Fibroblast of peridontal ligament (primary cell): ENCODE measurements around the gene RNF152.
A peak's percentile ranks its signal among the peaks of the same experiment; 100 is the strongest.

Source experiments
- DNase-seq: peaks from one replicate; pipeline ENCODE4 v3.0.0-alpha.2; 2010; ENCODE audit errors: extremely low read depth

The RNF152 gene

DNA sequence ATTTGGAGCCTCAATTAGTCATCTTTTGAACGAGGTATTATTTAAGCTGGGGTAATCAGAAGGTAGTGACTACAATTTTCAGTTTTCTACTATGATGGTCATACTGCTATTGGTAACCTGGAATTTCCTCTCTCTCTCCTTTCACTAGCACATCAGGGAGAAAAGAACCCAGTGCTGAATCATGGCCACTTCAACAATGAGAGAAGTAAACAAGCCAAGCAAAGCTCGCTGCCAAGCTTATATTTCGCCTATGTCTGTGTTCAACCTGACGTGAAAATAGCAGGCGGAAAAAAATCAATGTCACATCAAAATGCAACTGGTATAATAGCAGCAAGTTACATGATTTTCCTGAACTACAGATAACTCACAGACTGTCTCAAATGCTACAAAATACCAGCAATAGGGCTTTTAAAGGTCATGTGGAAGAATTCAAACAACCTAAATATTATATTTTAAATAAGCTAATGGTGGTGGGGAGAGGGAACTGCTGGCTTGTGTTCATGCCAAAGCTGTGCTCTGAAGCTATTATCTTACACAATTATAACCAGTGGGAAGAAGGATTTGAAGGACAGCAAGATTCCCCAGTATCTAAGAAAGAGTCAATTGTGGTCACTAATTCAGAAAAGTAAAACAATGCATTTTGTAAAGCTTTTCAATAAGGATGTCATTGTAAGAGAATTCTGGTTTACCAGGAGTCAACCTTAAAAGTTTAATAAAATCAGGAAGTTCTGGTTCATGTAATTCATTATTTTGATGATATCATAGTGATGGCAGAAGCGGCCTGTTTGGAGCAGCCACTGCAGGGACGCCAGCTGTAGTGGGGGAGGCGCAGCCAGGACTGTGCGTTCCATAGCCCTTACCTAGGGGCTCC, 38.0 kb downstream of the RNF152 start:
- peak; percentile 65 for DNase-seq

DNA sequence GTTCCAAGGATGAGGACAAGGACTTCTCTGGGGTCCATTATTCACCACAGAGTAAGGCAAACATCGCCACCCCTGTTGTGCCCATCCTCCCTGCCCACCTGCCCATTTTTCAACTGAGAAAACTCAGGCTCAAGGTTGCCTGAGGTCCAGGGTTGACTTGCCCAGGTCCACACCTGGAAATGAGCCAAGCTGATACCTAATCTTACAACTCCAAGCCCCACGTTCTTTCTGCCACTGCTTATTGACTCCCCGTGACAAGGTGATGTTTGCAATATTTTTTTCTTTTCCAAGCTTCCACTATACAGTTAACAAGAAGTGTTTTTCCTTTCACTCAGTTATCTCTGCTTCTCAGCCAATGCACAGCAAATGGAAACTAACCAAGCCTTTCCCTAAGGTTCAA, 39.0 kb downstream of the RNF152 start:
- no peak for DNase-seq

DNA sequence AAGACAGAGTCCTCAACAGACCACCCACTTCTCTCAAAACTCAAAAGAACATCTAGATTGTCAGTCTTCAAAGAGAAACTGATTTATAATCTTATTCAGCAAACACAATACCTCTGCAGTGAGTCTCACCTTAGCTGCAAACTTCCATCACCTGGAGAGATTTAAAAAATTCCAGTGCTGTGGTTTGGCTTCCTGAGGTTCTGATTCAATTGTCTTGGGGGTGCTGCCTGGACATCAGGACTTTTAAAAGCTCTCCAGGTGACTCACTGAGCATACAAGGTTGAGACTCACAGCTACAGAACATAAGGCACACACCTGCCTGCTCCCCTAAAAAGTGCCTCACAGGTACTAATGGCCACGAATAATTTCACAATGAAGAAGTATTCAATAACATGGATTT, 40.3 kb downstream of the RNF152 start:
- DNase-seq, result no peak

DNA sequence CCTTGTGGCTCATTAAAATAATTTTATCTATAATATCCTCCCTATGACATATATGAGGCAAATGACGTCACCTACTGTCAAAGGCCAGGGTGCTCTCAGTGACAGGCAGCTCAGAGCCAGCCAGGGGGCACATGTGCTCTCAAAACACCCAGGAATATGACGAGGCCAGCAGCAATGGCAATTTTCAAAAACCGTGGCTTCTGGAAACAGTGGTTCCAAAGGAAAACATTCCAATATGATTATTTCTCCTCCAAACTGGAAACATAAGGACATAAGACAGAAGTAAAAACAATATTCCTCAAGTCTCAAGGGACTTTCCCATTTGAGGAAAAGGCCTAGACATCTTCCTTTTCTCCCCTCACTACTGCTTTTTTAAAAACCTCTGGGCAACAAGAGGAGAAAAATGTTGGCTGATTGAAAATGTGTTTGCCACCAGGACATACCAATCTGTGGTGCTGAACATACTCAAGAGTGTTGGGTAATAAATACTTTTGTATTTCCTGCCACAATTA, 40.8 kb downstream of the RNF152 start:
- peak; percentile 91 for DNase-seq

DNA sequence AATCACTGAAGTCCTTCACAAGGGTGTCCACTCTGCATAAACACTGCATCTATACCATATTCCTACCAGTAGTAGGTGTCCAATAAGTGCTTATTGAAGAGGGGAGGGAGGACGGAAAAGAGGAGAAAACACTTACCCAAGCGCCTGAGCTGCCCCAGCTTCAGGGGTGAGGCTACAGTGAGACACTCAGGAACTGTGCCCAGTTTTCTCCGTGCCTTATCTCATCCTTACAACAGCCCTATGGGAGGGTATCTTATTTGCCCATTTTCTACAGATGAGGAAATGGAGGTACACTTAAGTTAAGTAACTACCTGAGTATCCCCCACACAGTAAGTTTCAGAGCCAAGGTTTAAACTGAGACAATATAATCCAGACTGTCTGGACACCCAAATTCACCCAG, 41.5 kb downstream of the RNF152 start:
- DNase-seq, result no peak

DNA sequence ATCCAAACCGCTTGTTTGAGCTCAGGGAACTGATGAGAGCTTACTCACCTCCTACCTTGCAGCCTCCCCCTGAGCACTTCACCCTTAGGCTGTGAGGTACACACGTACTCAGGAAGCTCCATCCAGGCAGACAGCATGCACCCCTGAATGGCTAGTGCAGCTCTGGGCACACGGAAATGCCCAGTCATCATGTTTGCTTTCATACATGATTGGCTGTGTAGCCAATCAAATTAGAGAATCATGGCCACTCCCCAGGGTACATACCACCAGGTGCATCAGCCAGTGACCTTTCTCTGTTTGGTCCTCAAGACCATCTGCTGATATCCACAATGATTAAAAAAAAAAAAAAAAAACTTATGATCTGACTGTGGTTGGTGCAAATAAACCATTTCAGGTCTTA, 42.1 kb downstream of the RNF152 start:
- no peak for DNase-seq

DNA sequence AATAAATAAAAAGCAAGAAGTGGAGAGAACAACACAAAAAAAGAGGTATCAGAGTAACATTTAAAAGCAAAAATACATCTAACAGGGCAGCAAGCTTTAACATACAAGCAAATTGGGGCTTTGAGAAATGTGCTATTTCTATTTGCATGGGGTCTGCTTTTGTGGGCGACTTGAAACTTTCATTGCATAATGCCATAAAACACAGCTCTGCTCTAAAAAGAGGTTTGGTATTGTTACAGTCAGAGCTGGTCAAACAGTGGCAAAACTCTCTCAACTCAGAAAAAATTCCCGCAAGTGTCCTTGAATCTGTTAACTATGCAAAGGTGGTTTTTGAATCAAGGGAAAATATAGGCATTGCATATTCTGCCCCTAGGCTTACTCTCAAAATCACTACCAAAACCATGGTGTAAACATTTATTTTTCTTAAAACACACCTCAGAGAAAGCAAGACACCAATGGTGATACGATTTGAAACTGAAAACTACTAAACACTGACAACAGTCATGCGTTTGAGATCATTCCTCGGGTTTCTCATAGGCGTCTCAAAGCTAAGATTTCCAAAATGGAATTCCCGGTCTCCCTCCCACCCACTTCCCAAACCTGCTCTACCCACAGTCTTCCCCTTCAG, 45.5 kb downstream of the RNF152 start:
- DNase-seq, result no peak

DNA sequence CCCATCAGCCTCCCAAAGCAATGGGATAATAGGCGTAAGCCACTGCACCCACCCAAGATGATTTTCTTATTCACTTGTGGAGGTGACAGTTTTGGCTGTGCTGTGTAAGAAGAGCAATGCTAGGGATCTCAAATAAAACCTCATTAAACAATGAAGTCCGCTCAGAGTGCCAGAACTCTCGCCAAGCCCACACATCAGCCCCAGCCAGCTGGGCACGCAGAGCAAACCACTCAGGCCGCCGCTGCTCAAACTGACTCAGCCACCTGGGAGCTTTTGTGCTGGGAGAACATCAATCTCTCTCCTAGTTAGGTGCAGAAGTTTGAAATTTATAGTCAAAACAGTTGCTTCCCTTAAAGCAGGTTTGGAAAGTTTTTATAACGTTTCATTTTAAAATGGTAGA, 47.6 kb downstream of the RNF152 start:
- no peak for DNase-seq

DNA sequence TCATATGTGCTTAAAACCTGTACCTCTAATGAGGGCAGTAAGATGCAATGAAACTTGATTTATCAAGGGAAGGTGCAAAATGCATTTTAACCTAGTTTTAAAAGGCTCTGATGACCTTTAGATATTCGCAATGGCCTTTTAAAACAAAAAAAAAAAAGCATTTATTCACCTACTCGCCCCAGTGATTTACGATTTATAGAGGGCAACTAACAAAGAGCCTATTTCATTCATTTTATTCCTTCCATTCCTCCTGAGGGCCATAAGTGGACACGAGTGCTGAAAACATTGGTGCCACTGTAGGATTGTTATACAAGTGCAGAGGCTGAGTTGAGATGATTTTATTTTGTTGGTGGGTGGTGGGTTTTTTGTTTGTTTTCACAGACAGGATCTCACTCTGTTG, 48.1 kb downstream of the RNF152 start:
- no peak for DNase-seq

DNA sequence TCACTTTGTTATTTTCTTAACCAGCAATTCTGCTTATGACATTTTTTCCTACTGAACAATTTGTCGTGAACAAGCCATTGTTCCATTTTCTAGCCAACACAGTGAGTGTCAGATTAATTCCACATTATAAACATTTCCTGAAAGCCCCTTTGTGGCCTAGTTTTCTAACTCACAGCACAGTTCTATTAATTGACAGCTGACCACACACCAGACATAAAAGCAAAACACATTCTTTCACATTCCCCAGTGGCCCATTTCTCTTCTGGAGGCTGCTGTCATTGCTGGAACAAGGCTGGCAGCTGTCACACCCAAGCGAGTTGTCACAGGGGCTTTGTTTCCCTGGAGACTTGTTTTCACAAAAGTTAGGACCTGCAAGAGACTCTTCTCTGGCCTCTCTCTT, 50.7 kb downstream of the RNF152 start:
- no peak for DNase-seq

DNA sequence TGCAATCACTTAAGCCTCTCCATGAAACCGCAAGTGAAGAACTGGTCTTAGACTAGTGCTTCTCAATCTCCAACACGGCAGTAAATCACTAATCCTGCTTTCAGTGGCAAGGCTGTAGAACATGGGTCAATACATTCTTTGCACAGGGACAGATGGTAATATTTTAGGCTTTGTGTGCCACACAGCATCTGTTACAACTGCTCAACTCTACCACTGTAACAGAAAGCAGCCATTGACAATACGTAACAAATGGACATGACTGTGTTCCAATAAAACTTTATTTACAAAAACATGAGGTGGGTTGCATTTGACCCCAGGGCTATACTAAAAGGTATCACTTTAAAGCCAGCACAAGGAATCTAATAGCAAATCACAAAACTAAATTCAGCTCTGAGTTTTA, 51.1 kb downstream of the RNF152 start:
- DNase-seq, result no peak

DNA sequence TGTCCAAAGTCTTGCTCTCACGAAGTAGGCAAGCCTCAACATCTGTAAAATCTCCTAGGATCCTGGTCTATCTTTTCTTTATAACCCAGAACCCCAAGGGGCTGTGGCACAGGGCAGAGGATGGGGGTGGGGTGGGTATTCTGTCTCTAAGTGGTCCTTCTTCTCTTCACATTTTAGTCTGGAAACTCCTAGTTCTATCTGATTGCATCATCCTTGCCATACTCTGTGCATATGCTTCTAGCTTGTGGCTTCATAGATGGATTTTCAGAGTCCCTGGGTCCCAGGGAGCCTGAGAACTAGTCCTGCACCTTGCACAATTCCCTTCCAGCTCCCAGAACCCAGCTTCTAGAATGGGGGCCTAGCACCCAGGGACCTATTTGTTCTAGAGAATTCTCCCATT, 52.5 kb downstream of the RNF152 start:
- no peak for DNase-seq

DNA sequence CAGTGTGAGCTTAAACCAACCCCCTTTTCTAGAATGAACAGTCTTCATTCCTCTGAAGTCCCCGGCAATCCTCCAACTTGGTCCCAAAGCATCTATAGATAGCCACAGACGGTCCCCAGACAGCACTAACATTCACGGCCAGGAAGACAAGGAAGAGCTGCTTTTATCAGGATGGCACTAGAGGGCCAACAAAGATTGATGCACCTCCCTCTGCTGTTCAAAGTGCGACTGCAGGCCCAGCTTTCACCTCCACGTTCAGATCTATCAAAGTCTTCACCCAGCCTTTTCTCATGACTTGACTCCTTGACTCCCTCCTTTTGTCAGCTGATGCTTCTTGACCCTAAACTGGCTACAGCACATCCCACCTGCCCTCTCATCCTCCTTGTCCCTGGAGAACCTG, 54.3 kb downstream of the RNF152 start:
- DNase-seq, result no peak

DNA sequence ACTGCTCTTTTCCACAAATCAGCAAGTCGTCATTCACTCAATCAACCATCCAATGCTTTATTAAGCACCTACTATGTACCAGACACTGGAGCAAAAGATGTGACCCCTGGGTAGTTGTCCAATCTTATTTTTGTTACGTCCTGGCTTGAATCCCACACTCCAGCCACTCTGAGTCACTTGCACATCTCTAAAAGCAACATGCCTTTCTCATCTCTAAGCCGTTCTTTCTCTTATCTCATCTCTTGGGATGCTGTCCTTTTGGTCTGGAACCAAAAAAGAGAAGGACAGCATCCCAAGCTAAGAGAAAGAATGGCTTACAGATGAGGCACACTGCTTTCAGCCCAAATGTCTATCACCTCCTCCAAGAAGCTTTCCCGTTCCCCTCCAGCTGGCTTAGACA, 58.8 kb downstream of the RNF152 start:
- DNase-seq, result no peak

DNA sequence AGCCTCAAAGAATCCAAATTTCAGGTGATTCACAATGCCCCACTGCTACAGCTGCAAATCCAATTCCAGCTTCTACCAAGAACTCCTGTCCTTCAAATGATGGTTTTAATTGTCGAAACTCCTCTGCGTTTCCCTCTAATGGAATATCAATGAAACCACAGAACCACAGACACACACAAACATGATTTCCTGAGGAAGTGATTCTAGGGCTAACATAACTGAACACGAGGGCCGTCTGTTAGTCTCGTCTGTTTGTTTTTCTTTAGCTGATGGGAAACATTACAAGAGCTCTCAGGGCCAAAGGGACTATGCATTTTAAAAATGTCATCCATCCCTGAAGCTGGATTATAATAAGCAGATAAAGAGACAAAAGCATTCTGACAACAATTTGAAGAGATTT, 59.4 kb downstream of the RNF152 start:
- DNase-seq, result peak; percentile 63

DNA sequence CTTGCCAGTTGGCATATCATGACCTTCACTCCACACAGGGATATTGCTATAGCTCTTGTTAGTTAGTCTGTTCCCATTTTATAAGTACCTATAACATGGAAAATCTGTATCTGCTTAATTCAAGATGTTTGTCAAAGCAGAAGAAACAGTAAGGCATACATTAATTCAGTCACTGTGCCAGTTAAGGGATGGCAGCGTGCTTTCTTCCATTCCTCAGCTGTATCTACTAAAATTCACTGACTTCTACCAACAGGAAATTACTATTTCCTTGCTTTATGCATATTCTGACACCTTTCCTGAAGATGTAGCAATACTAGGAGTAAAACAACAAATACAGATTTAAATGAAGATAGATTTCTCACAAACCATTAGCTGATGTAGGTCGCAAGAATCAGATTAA, 59.9 kb downstream of the RNF152 start:
- DNase-seq, result no peak

DNA sequence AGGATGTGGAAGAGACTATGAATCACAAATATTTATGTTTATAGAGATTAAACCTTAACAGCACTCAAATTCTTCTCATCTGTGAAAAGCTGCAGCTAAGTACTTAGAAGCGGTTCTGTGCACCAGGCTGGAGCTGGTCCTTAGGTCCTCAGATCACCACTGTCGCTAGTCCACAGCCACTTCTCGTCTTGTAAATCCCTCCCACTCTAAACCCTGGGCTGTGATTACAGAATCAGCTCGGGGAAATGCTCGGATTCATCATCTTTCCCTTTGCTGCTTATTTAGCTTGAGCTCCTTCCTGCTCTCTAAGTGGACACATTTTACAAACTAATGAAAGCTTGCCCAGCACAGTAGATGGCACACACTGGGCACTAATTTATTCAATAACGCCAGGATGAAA, 61.7 kb downstream of the RNF152 start:
- no peak for DNase-seq

DNA sequence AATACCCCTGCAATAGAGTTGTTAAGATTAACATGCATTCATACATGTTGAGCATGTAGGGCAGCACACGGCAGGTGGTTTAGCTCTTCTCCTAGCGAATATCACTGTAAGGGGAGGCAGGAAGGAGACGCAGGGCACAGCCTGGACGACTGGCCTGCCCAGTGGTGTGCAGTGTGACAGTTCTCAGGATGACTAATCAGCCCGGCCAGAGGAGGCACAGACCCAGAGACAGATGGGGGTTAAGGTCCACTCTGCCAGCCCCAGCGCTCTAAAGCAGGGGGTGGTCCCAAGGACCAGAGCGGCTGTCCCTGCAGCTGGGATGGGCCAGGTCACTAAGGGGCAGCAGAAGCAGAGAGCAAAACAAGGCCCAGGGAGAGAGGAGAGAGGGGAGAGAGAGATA, 63.7 kb downstream of the RNF152 start:
- DNase-seq, result no peak

DNA sequence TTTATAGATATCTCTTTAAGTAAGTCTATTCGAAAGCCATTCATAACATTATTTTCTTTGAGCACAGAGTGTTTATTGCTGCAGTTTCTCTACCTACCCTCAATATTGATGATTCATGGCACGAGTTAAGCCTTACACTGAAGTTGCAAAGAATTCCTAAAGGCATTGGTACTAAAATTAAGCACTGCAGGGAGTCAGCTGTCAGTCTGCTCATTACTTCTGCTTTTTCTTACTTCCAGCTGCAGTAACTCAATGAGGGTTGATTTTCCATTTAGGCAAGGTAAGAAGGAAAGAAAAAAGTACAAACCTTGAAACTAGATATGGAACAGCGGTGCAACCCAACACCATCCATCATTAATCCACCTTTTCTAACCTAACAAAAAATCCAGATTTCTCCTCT, 65.2 kb downstream of the RNF152 start:
- DNase-seq, result no peak

DNA sequence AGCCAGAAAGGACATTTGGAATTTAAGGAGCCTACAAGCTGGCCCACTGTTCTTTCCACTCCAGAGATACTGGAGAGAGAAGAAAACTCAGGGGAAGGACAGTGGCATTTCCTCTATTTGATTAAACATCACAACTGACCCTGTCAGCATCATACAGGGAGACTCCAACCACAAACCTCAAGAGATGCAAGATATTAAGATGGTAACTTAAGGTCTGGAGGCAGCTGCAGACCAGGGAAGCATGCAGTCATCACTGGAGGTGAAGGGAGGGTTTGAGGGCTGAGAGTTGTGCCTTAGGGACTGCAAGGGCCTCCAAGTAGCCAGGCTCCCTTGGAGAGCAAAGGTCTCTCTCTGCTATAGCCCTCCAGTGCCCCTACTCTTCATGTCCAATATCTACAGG, 67.4 kb downstream of the RNF152 start:
- DNase-seq, result peak; percentile 58

DNA sequence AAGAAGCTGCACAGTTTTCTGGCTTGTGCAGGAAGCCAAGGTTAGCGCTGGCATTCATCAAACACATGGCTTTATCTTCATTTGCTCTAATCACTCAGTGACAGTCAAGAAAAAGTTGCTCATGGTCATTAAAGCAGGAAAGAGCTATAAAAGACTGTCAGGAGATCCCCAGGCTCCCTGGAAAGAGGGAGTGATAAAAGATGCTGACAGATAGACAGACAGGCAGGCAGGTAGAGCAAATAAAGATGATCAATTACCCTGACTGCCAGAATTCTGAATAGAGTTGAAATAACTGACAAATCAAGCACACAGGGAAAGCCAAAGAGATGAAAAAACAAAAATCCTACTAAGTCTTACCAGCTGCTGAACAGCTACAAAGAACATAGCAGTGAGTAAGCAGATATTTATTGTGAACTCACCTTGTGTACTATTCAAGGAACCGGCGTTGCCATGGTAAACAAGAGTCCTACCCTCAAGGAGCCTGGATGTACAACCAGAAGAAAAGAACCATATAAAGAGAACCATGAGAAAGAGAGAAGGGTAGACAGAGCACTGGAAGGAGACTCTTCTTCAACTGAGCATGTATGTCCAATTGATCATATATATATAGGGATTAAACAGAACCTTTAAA, 68.0 kb downstream of the RNF152 start:
- no peak for DNase-seq

DNA sequence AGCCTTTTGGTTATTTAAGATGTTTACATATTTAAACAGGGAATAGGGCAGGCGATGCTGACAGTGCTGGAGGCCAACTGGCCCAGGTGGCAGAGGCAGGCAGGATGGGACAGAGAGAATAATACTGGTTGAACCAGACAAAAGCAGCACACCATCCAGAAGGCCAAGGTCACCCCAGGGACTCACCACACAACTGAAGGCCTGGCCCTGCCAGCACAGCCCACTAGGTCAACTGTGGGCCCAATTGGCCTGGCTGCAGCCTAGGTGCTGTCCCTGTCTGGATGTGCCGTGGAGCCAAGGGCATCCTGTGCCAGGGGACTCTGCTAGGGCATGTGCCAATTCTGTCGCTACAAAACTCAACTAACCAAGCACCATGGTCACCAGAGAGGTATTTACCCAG, 69.2 kb downstream of the RNF152 start:
- no peak for DNase-seq

DNA sequence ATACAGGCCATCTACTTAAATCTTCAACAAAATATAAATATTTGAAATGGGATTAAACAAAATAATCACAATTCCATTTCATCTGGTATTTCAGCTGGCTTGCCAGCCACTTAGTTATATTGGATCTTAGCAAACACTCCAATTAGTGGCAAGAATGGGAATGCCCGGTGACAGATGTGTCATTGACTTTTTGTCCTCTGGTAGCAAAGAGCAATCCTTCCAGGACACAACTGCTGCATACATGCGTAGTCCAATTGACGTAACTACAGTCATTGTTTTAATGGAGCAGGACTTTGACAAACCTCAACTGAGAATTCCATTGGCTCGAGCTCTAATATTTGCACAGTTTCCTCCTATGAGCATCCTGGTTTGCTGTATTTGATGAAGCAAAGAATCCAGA, 69.9 kb downstream of the RNF152 start:
- no peak for DNase-seq
